ENCODE results near the gene RETREG3. TPM values are rescaled to one million over a fixed set of nuclear protein-coding genes. Genes with fewer than 3 reads are reported as not detected.
A peak's percentile ranks its signal among the peaks of the same experiment; 100 is the strongest.

Gene RETREG3
- total and polyA plus RNA-seq, 9 of the 15 experiments (the other 6 are each of a cell fraction or from before 2014, with no cell fraction given) = 4.1 to 39.0 (median 16.9) TPM

- no peaks in the 10 kb centered on the region for H3K27me3 ChIP-seq (ENCODE audit: control insufficient read depth in 2 of 2, insufficient read depth in 2 of 2, low read length in 2 of 2)
- ATAC-seq (no peak), FAIRE-seq (no peak), DNase-seq (ENCODE audit: extremely low read depth in 1 of 4, low spot score in 3 of 4) (no peak)
- H3K9me1 ChIP-seq (ENCODE audit: control insufficient read depth, insufficient read depth, low read length) = no peaks in the 10 kb centered on the region
- H3K27ac ChIP-seq (ENCODE audit: extremely low read depth, low read depth, low read length) = peak overlapping the region; percentile 4; the same call in 1 of the 3 replicates
- ChIA-PET POLR2A (interaction anchor here (0.6 to 2.4 kb wide), 3 partner anchors 9 to 73 kb away, joined by 3 to 10 read pairs (median 3); partner anchors contain the start of gene NAGLU), CTCF (ENCODE audit: low intra/inter-chr PET ratio) (no interaction called here)
- in situ Hi-C loops (cut with MboI) = no loop called here
- no peaks in the 10 kb centered on the region for H3K79me2 ChIP-seq (ENCODE audit: control insufficient read depth, insufficient read depth, low read length)
- H2AFZ ChIP-seq (ENCODE audit: low read depth, low read length) = no peak overlapping the region
- intact Hi-C loops (cut with micrococcal nuclease) = no loop called here
- TF ChIP-seq ZNF311 (CRISPR knock-in tag; IDR thresholded peaks at IDR 0.05) (no peak), ZNF3 (CRISPR knock-in tag; IDR thresholded peaks at IDR 0.05) (no peak), IRF2 (CRISPR knock-in tag; IDR thresholded peaks at IDR 0.05) (no peak), TSC22D4 (tag; IDR thresholded peaks at IDR 0.05) (no peak), RBFOX2 (IDR thresholded peaks at IDR 0.05; ENCODE audit: low read depth, low read length) (no peak), NR0B1 (IDR thresholded peaks at IDR 0.05; ENCODE audit: partially characterized antibody) (no peak), POLR2B (IDR thresholded peaks at IDR 0.05; ENCODE audit: low read depth, partially characterized antibody) (peak; percentile 20)
- no peak overlapping the region for H3K4me3 ChIP-seq
- peaks cover 8 to 35% of the 10 kb centered on the region in 2 experiments; a peak in 4 of 5 replicates for H3K4me1 ChIP-seq (replicated peaks in 1 of 2; ENCODE audit: control insufficient read depth in 2 of 2, insufficient read depth in 2 of 2, low read length in 2 of 2)
- WGBS (ENCODE audit: insufficient coverage, low coverage, missing lambda C conversion rate) = 73% methylated on average over 8 of the region's 8 CpGs
- no TSS peak for BruUV-seq (replicated peaks)
- no peak overlapping the region for H3K4me2 ChIP-seq (ENCODE audit: insufficient read depth, low read length)
- no peaks in the 10 kb centered on the region for H4K20me1 ChIP-seq (replicated peaks; ENCODE audit: control insufficient read depth, insufficient read depth, low read length)
- peaks cover 24% of the 10 kb centered on the region; the same call in 2 of the 3 replicates for H3K36me3 ChIP-seq (ENCODE audit: control insufficient read depth, insufficient read depth, low read length)
- H3K9ac ChIP-seq (ENCODE audit: insufficient read depth in 1 of 2, low read depth in 2 of 2, low read length in 2 of 2) = peak overlapping the region in 1 of 2 experiments; percentile 52; a peak in 1 of 4 replicates
- no peaks in the 10 kb centered on the region for H3K9me3 ChIP-seq (replicated peaks; ENCODE audit: control insufficient read depth, insufficient read depth, low read depth, low read length)
Measured at GRCh38 chr17:42544874-42545283, 64.3 kb downstream of the RETREG3 start.
